Subcutaneous abdominal adipose tissue (tissue), 5 donors: ENCODE measurements around the gene SLFN5.

Source experiments
- H3K27ac ChIP-seq: one replicate; pipeline ENCODE4 v1.7.0; 2013; ENCODE audit warnings: low read depth, mild to moderate bottlenecking, inconsistent platforms, low read length, moderate library complexity
- H3K27me3 ChIP-seq, 5 donors: one replicate each; pipeline ENCODE4 v1.7.0; 2013; ENCODE audit warnings: low read length in 5 of 5, inconsistent platforms in 1 of 5; ENCODE audit not compliant: control insufficient read depth in 5 of 5, insufficient read depth in 4 of 5
- H3K36me3 ChIP-seq, 5 donors: one replicate each; pipeline ENCODE4 v1.7.0; 2013; ENCODE audit warnings: low read length in 5 of 5; ENCODE audit not compliant: control insufficient read depth in 5 of 5, insufficient read depth in 5 of 5
- H3K4me1 ChIP-seq, 5 donors: one replicate each; pipeline ENCODE4 v1.7.0; 2013; ENCODE audit warnings: low read length in 5 of 5, mild to moderate bottlenecking in 3 of 5, moderate library complexity in 1 of 5; ENCODE audit not compliant: control insufficient read depth in 5 of 5, insufficient read depth in 5 of 5
- H3K4me3 ChIP-seq, 5 donors: one replicate each; pipeline ENCODE4 v1.7.0; 2013; ENCODE audit warnings: low read length in 5 of 5, low read depth in 1 of 5
- H3K9ac ChIP-seq, 5 donors: one replicate each; pipeline ENCODE4 v1.7.0; 2013; ENCODE audit warnings: low read length in 5 of 5, mild to moderate bottlenecking in 4 of 5, moderate library complexity in 3 of 5
- H3K9me3 ChIP-seq, 5 donors: one replicate each; pipeline ENCODE4 v1.7.0; 2013; ENCODE audit warnings: low read length in 5 of 5; ENCODE audit not compliant: control insufficient read depth in 5 of 5
- donor health status: healthy.
- donor health status: healthy.
- donor health status: healthy.
- donor health status: healthy.
- donor health status: healthy.

SLFN5 gene

DNA sequence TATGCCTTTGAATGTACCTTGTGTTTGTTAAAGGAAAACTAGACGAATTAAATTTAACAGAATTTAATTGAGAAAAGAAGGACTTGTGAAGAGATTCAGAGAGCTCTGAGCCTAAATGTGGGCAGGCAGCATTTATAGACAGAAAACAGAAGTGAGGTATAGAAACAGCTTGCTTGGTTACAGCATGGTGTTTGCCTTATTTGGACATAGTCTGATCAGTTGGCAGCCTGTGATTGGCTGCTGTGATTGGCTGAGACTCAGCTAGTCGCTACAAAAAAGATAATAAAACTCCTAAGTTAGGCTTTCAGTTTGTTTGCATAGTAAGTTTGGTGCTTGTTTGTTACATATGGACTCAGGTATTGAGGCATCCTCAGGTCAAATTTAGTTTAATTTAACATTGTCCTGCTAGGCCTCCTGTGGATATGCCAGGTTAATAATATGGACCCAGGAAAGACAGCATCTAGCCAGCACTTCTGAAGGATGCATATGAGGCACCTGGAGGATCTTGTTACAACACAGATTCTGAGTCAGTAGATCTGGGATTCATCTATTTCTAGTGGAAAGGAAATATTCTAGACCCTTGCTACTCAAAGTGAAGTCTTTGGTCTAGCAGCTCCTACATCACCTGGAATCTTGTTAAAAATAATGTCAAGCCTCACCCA lies 43.4 kb downstream of the SLFN5 start:
- H3K9ac ChIP-seq = no peak overlapping the region
- H3K4me3 ChIP-seq = no peak overlapping the region
- no peaks in the 10 kb centered on the region for H3K4me1 ChIP-seq
- no peaks in the 10 kb centered on the region for H3K27me3 ChIP-seq
- peaks cover 0 to 5% (median 0%) of the 10 kb centered on the region in 5 donors for H3K9me3 ChIP-seq
- no peaks in the 10 kb centered on the region for H3K36me3 ChIP-seq
- no peak overlapping the region for H3K27ac ChIP-seq

DNA sequence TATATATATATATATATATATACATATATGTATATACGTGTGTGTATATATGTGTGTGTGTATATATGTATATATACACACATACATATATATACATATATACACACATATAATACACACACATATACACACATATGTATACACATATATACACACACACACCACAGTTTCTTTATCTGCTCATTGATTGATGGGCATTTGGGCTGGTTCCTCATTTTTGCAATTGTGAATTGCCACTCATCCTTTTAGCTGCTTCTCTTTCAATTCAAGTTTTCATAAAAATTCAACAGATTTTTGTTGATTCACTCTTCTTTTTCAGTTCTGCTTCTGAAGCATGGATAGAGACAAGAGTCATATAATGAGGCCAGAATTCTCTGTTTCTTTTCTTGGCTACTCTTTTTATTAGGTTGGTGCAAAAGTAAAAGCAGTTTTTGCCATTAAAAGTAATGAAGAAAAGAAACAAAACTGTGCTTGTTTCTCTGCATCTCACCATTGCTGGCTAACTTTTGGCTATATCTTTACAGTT lies 44.5 kb downstream of the SLFN5 start:
- H3K27me3 ChIP-seq = no peaks in the 10 kb centered on the region
- H3K36me3 ChIP-seq = no peaks in the 10 kb centered on the region
- H3K4me3 ChIP-seq = no peak overlapping the region
- H3K9me3 ChIP-seq = peaks cover 0 to 5% (median 0%) of the 10 kb centered on the region in 5 donors
- no peak overlapping the region for H3K9ac ChIP-seq
- H3K4me1 ChIP-seq = no peaks in the 10 kb centered on the region
- no peak overlapping the region for H3K27ac ChIP-seq

DNA sequence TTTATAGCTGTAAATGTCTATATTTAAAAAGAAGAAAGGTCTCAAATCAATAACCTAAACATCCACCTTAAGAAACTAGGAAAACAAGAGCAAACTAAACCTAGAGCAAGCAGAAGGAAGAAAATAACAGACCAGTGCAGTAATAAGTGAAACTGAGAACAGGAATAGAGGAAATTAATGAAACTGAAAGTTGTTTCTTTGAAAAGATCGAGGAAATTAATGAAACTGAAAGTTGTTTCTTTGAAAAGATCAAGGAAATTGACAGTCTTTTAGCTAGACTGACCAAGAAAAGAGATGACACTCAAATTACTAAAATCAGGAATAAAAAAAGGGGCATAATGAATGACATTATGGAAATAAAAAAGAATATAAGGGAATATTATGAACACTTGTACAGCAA lies 46.4 kb downstream of the SLFN5 start:
- Histone ChIP-seq H3K9ac (no peak overlapping the region), H3K36me3 (no peaks in the 10 kb centered on the region), H3K27me3 (no peaks in the 10 kb centered on the region), H3K27ac (no peak overlapping the region), H3K4me1 (no peaks in the 10 kb centered on the region), H3K4me3 (no peak overlapping the region), H3K9me3 (peaks cover 0 to 5% (median 0%) of the 10 kb centered on the region in 5 donors)

DNA sequence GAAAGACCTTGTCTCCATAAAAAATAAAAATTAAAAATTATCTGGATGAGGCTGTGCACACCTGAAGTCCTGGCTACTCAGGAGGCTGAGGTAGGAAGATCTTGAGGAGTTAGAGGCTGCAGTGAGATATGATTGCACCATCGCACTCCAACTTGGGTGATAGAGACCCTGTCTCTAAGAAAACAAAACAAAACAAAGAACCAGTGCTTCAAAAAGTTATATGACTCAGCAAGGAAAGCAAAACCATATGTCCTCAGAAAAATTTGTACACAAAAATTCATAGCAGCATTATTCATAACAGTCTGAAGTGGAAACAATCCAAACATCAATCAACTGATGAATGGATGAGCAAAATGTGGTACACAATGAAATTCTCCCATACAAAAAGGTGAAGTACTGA lies 48.9 kb downstream of the SLFN5 start:
- Histone ChIP-seq H3K4me3 (no peak overlapping the region), H3K27ac (no peak overlapping the region), H3K9me3 (peaks cover 0 to 5% (median 0%) of the 10 kb centered on the region in 5 donors), H3K4me1 (peaks cover 0 to 5% (median 0%) of the 10 kb centered on the region in 5 donors), H3K36me3 (no peaks in the 10 kb centered on the region), H3K27me3 (no peaks in the 10 kb centered on the region), H3K9ac (no peak overlapping the region)

DNA sequence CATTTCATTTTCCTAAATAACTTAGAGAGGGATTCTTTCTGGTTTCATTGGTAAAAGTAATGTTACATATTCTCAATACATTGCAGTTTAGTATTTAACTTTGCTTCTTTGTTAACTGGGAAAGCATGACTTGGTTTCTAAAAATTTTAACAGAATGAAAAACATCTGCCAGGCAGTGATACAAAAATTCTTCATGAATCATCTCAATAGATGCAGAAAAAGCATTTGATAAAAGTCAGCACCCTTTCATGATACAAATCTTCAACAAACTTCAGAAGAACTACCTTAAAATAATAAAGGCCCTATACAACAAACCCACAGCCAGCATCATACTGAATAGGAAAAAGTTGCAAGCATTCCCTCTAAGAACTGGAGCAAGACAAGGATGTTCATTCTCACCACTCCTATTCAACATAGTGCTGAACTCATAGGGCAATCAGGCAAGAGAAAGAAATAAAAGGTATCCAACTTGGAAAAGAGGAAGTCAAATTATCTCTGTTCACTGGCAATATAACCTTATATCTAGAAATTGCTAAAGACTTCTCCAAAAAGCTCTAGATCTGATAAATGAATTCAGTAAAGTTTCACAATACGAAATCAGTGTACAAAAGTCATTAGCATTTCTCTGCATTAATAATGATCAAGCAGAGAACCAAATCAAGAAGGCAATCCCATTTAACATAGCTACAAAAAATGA lies 50.4 kb downstream of the SLFN5 start:
- H3K4me1 ChIP-seq = peaks cover 0 to 5% (median 0%) of the 10 kb centered on the region in 5 donors

DNA sequence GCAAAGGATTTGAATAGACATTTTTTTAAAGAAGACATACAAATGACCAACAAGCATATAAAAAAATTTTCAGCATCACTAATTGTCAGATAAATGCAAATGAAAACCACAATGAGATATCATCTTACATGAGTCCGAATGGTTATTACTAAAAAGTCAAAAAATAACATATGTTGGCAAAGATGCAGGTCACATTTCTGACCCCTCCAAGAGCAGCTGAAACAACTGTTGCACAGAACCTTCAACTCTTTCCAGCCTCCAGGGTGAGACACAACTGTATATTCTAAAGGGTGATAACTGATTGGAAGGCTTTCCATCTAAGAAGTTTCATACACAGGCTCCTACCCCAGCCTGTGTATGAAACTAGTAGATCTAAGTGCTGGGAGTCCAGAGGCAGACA lies 51.9 kb downstream of the SLFN5 start:
- Histone ChIP-seq H3K27ac (no peak overlapping the region), H3K27me3 (no peaks in the 10 kb centered on the region), H3K9me3 (no peaks in the 10 kb centered on the region), H3K4me1 (peaks cover 0 to 5% (median 0%) of the 10 kb centered on the region in 5 donors), H3K36me3 (no peaks in the 10 kb centered on the region), H3K9ac (no peak overlapping the region), H3K4me3 (no peak overlapping the region)

More for the DNA sequence above, 50.4 kb downstream of the SLFN5 start:
- Histone ChIP-seq H3K9me3 (peaks cover 0 to 5% (median 0%) of the 10 kb centered on the region in 5 donors), H3K27ac (no peak overlapping the region), H3K36me3 (no peaks in the 10 kb centered on the region), H3K27me3 (no peaks in the 10 kb centered on the region), H3K9ac (no peak overlapping the region), H3K4me3 (no peak overlapping the region)

DNA sequence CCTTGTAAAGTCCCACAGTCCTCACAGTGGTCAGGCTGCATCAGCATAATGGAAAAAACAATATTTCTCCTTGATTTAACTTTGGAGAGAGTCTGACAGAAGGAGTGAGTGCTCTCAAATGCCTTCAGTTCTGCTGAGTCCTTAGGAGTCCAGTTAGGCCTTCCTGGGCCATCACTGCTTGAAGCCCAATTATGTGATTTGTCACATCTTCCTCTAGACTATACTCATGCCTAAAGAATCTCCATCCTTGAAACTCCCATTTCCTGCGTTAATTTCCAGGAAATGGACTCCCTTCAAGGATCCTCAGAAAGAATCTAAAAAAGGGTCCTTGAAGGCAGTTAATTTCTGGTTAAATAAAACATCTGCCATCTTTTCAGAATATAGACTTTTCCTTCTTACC lies 52.8 kb downstream of the SLFN5 start:
- Histone ChIP-seq H3K27ac (no peak overlapping the region), H3K27me3 (no peaks in the 10 kb centered on the region), H3K9ac (no peak overlapping the region), H3K36me3 (no peaks in the 10 kb centered on the region), H3K4me1 (peaks cover 0 to 5% (median 0%) of the 10 kb centered on the region in 5 donors), H3K9me3 (peaks cover 0 to 1% (median 0%) of the 10 kb centered on the region in 5 donors), H3K4me3 (no peak overlapping the region)

DNA sequence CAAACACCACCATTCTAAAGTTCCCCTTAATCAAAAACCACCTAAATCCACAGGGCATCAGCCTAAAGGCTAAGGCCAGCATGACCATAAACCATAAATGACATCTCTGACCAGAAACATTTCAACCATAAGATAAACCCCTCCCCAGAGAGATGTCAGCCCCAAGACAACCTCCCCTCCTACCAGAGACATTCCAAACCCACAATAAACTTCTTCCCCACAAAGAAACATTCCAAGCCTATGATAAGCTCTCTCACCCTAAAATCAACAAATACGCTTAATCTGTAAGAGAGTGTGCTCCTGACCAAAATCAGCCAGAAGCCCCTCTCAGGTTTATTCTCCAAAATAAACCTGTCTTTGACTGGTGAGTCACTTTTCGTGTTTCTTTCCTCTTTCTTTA lies 54.8 kb downstream of the SLFN5 start:
- Histone ChIP-seq H3K27ac (no peak overlapping the region), H3K4me1 (peaks cover 0 to 5% (median 0%) of the 10 kb centered on the region in 5 donors), H3K36me3 (no peaks in the 10 kb centered on the region), H3K27me3 (no peaks in the 10 kb centered on the region), H3K4me3 (no peak overlapping the region), H3K9ac (no peak overlapping the region), H3K9me3 (peaks cover 0 to 6% (median 0%) of the 10 kb centered on the region in 5 donors)

DNA sequence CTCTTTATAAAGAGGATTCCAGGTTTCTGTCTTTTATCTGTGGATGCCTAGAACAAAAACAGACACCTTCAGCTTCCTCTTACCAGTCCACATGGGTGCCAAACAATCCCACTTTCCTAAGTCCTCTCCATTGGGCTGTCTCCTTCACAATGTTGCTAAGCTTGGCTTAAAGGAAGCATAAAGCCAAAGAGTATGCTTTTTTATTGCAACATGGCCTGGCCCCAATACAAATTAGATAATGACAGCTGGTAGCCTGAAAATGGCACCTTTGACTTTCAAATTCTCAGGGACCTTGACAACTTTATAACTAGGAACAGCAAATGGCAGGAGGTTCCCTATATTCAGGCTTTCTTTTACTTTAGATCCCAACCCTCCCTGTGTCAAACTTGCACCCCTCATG lies 55.8 kb downstream of the SLFN5 start:
- no peak overlapping the region for H3K9ac ChIP-seq
- H3K36me3 ChIP-seq = no peaks in the 10 kb centered on the region
- H3K4me1 ChIP-seq = peaks cover 0 to 5% (median 0%) of the 10 kb centered on the region in 5 donors
- H3K27me3 ChIP-seq = no peaks in the 10 kb centered on the region
- peaks cover 0 to 6% (median 0%) of the 10 kb centered on the region in 5 donors for H3K9me3 ChIP-seq
- H3K4me3 ChIP-seq = no peak overlapping the region
- H3K27ac ChIP-seq = no peak overlapping the region

DNA sequence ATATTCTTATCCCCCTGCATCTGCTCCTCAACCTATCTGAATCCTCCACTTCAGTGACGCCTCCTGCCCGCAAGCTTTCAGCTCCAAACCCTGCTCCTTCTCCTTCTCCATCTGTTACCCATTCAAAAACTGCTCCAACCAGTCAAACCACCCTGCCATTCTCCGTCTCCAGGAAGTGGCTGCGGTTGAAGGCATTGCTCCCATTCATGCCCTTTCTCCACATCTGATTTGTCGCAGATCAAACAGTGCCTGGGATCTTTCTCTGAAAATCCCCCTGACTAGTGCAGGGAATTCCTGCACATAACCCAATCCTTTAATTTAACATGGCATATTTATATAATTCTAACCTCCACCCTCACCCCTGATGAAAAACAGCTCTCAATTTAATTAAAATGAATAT lies 56.3 kb downstream of the SLFN5 start:
- peaks cover 0 to 5% (median 0%) of the 10 kb centered on the region in 5 donors for H3K4me1 ChIP-seq
- no peak overlapping the region for H3K4me3 ChIP-seq
- no peak overlapping the region for H3K9ac ChIP-seq
- no peaks in the 10 kb centered on the region for H3K36me3 ChIP-seq
- no peaks in the 10 kb centered on the region for H3K27me3 ChIP-seq
- peaks cover 0 to 6% (median 0%) of the 10 kb centered on the region in 5 donors for H3K9me3 ChIP-seq
- H3K27ac ChIP-seq = no peak overlapping the region
